OCI-LY1 (cell line): ENCODE data around the gene DSC3.

Source experiments
- EZH2 ChIP-seq: fragments of 200-600 bp; sonication (generic), shearing (Covaris generic); IDR thresholded peaks from 2 replicates; pipeline ENCODE4 v1.8.0; 2017; ENCODE audit warnings: borderline replicate concordance, mixed run types, mild to moderate bottlenecking, antibody characterized with exemption, low read length, moderate library complexity, mixed read lengths
- TF ChIP-seq, protein P1 (sequence below): fragments of 200-600 bp; sonication (generic), shearing (Covaris generic); IDR thresholded peaks from 2 replicates; pipeline ENCODE4 v1.5.1; 2017; ENCODE audit warnings: mild to moderate bottlenecking, antibody characterized with exemption, low read length, moderate library complexity, mixed read lengths

DNA sequence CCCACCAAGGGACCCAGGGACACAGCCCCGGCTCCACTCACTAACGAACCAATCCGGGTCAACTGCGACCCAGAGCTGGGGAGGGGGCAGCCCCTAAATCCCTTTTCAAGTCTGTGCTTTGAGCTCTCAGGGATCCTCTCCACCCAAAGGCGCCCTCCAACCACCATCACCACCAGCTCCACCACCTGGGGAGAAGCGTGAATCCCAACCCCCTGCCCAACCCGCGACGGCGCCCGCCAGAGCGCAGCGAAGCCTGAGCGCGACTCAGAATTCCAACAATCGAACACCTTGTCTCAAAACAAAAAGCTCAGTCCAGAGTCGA lies 497 bp downstream of the DSC3 start:
- TF ChIP-seq, protein P1, sequence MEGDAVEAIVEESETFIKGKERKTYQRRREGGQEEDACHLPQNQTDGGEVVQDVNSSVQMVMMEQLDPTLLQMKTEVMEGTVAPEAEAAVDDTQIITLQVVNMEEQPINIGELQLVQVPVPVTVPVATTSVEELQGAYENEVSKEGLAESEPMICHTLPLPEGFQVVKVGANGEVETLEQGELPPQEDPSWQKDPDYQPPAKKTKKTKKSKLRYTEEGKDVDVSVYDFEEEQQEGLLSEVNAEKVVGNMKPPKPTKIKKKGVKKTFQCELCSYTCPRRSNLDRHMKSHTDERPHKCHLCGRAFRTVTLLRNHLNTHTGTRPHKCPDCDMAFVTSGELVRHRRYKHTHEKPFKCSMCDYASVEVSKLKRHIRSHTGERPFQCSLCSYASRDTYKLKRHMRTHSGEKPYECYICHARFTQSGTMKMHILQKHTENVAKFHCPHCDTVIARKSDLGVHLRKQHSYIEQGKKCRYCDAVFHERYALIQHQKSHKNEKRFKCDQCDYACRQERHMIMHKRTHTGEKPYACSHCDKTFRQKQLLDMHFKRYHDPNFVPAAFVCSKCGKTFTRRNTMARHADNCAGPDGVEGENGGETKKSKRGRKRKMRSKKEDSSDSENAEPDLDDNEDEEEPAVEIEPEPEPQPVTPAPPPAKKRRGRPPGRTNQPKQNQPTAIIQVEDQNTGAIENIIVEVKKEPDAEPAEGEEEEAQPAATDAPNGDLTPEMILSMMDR: no peak
- no peak for TF ChIP-seq EZH2
